ENCODE measurements around the gene C3.

C3 gene

DNA sequence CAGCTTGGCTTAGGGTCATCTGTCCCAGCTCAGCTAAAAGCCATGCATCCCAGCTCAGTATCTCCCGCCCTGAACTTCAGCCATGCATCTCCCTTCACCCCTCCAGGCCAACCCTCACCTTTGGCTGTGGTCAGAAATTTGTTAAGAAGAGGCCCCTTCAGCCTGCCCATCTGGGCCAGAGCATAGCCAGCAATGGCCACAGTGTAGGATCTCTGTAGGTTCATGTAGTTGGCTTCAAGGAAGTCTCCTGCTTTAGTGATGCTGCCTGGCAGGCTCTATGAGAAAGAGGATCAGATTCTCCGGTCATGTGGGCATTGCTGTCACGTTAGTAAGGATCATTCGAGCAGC, 33.8 kb downstream of the C3 start:
- TF ChIP-seq, protein P1, sequence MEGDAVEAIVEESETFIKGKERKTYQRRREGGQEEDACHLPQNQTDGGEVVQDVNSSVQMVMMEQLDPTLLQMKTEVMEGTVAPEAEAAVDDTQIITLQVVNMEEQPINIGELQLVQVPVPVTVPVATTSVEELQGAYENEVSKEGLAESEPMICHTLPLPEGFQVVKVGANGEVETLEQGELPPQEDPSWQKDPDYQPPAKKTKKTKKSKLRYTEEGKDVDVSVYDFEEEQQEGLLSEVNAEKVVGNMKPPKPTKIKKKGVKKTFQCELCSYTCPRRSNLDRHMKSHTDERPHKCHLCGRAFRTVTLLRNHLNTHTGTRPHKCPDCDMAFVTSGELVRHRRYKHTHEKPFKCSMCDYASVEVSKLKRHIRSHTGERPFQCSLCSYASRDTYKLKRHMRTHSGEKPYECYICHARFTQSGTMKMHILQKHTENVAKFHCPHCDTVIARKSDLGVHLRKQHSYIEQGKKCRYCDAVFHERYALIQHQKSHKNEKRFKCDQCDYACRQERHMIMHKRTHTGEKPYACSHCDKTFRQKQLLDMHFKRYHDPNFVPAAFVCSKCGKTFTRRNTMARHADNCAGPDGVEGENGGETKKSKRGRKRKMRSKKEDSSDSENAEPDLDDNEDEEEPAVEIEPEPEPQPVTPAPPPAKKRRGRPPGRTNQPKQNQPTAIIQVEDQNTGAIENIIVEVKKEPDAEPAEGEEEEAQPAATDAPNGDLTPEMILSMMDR (IDR thresholded peaks at IDR 0.05; ENCODE audit: borderline replicate concordance, control extremely low read depth, extremely low read depth, insufficient read depth, missing control alignments), result no peak
- in situ Hi-C loops (cut with MboI; ENCODE audit: low sequenced_read_pairs, unreplicated experiment), result no loop called here
- DNase-seq (ENCODE audit: low spot score), result no peak

DNA sequence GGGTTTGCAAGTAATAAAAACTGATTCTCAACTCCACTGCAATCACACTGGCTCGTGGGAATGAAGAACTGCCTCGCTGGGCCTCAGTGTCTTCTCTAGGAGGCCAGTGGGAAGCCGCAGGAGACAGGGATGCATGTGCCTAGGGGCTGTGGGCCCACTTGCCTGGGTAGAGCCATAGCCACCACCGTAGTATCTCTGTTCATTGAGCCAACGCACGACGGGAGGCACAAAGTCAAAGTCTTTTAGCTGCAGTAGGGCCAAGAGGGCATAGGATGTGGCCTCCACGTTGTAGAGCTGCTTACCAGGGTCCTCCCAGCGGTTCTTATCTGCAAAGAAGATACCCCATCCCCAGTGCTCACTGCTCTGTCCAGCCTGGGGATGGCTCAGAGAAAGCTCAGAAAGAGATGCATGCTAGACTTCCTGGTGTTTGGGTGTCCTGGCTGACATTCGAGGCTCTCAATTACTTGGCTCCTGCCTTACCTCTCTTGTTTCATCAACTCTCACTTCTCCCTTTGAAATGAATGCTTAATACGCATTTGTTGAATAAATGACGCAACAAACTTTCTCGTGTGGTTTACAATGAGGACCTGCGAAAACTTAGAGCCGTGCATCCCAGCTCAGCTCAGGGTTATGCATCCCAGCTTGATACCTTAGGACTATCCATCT, 34.4 kb downstream of the C3 start:
- in situ Hi-C loops (cut with MboI; ENCODE audit: low sequenced_read_pairs, unreplicated experiment), result no loop called here
- TF ChIP-seq, protein P1 (IDR thresholded peaks at IDR 0.05; ENCODE audit: borderline replicate concordance, control extremely low read depth, extremely low read depth, insufficient read depth, missing control alignments), result no peak
- DNase-seq (ENCODE audit: low spot score), result no peak

DNA sequence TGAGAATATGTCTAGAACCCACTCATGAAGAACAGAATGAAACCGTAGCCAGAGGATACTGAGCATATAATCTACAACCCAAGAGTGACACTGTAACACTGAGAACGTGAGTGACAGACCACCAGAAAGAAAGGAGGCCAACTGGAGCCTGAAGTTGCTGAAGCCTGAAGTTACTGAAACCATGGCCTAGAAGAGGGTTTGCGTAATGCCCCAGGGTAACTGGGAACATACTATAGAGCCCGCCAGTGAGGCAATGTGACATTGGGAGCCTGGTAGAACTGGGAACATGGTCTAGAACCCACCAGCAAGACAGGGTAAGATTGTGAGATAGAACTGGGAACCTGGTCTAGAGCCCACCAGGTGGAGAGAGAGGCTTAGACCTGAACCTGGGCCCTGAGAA, 35.0 kb downstream of the C3 start:
- TF ChIP-seq, protein P1 (IDR thresholded peaks at IDR 0.05; ENCODE audit: borderline replicate concordance, control extremely low read depth, extremely low read depth, insufficient read depth, missing control alignments), result no peak
- in situ Hi-C loops (cut with MboI; ENCODE audit: low sequenced_read_pairs, unreplicated experiment), result no loop called here
- DNase-seq (ENCODE audit: low spot score), result no peak

DNA sequence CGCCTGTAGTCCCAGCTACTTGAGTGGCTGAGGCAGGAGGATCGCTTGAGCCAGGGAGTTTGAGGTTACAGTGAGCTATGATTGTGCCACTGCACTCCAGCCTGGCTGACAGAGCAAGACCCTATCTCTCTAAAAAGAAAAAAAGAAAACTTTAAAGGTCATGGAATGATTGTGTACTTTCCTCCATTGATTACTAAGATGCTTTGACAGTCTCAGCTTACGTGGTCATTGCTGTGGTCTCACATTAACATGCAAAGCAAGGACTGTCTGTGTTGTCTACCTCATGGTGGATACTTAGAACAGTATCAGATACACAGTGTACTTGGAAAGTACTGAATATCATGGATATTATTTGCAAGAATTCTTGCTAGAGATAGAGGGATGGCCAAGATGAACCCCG, 36.5 kb downstream of the C3 start:
- DNase-seq (ENCODE audit: low spot score), result no peak
- TF ChIP-seq, protein P1 (IDR thresholded peaks at IDR 0.05; ENCODE audit: borderline replicate concordance, control extremely low read depth, extremely low read depth, insufficient read depth, missing control alignments), result no peak
- in situ Hi-C loops (cut with MboI; ENCODE audit: low sequenced_read_pairs, unreplicated experiment), result no loop called here

DNA sequence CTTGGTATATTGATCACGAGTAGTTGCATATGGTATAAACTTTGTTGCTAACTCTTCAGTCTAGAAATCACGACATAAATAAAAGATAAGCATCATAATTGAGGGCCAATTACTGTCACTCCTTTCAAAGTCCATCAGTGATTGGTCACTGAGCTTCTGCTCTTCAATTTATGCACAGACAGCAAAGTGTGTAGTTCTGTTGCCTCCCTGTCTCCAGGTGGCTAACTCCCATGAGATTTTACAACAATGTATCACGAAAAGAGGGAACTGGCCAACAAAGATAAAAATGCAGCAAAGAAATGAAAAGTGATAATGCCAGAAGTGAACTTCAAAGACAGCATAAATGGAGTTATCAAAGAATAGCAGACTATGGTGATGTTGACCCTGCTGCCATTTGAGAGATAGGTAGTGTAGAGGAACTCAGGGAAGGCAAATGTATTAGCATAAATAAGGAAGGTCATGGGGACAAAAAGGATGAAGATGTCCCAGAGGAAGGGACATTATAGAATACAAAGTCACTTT, 37.8 kb downstream of the C3 start:
- in situ Hi-C loops (cut with MboI; ENCODE audit: low sequenced_read_pairs, unreplicated experiment), result no loop called here
- TF ChIP-seq, protein P1 (IDR thresholded peaks at IDR 0.05; ENCODE audit: borderline replicate concordance, control extremely low read depth, extremely low read depth, insufficient read depth, missing control alignments), result no peak
- no peak for DNase-seq (ENCODE audit: low spot score)

DNA sequence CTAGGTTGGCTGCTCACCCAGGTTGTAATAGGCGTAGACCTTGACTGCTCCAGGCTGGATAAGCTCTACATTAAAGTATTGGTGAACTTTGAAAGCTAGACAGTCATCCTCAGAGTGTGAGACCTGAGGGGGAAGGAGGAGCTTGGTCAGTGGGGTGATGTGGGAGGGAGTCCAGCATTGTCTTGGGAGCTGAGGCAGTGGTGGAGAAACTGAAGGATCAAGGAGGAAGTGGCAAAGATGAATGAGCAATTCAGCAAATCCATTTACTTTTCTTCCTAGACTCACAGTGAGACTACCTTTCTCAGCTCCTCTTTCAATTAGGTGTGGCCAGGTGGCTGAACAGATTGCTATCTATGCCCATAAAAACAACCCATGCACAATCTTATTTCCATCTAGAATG, 40.3 kb downstream of the C3 start:
- TF ChIP-seq, protein P1 (IDR thresholded peaks at IDR 0.05; ENCODE audit: borderline replicate concordance, control extremely low read depth, extremely low read depth, insufficient read depth, missing control alignments), result no peak
- in situ Hi-C loops (cut with MboI; ENCODE audit: low sequenced_read_pairs, unreplicated experiment), result no loop called here
- no peak for DNase-seq (ENCODE audit: low spot score)
